ENCODE measurements around the gene OTOG.

The OTOG gene

GRCh38 chr11:17540807-17541206 is 6.3 kb upstream of the OTOG start:
- TF ChIP-seq, protein P1, sequence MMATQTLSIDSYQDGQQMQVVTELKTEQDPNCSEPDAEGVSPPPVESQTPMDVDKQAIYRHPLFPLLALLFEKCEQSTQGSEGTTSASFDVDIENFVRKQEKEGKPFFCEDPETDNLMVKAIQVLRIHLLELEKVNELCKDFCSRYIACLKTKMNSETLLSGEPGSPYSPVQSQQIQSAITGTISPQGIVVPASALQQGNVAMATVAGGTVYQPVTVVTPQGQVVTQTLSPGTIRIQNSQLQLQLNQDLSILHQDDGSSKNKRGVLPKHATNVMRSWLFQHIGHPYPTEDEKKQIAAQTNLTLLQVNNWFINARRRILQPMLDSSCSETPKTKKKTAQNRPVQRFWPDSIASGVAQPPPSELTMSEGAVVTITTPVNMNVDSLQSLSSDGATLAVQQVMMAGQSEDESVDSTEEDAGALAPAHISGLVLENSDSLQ (IDR thresholded peaks at IDR 0.05) = no peak
- TF ChIP-seq NFRKB (IDR thresholded peaks at IDR 0.05) = no peak
- TF ChIP-seq FOXK2 (IDR thresholded peaks at IDR 0.05) = no peak
- TF ChIP-seq FOXM1 (IDR thresholded peaks at IDR 0.05; ENCODE audit: borderline replicate concordance) = no peak
- no peak for TF ChIP-seq SP1 (IDR thresholded peaks at IDR 0.05)
- no peak for TF ChIP-seq ZNF384 (IDR thresholded peaks at IDR 0.05)
- POLR2A ChIA-PET = no interaction called here
- no peak for DNase-seq (ENCODE audit: extremely low spot score)
- CTCF ChIA-PET = interaction anchor here (1.4 kb wide), 1 partner anchor 13 kb away, joined by 6 read pairs; no protein-coding TSS in a partner anchor

GRCh38 chr11:17541330-17541885 is 5.7 kb upstream of the OTOG start:
- CTCF ChIA-PET = interaction anchor here (1.4 kb wide), 1 partner anchor 13 kb away, joined by 6 read pairs; no protein-coding TSS in a partner anchor
- no peak for TF ChIP-seq ARNT (IDR thresholded peaks at IDR 0.05)
- TF ChIP-seq ELF4 (IDR thresholded peaks at IDR 0.05) = no peak
- TF ChIP-seq NFRKB (IDR thresholded peaks at IDR 0.05) = no peak
- TF ChIP-seq HDGF (IDR thresholded peaks at IDR 0.05; ENCODE audit: borderline replicate concordance) = no peak
- no peak for TF ChIP-seq FOXA1 (IDR thresholded peaks at IDR 0.05)
- no peak for TF ChIP-seq LEF1 (IDR thresholded peaks at IDR 0.05; ENCODE audit: borderline replicate concordance)
- no peak for TF ChIP-seq SP1 (IDR thresholded peaks at IDR 0.05)
- TF ChIP-seq BHLHE40 (IDR thresholded peaks at IDR 0.05; ENCODE audit: borderline replicate concordance) = no peak
- TF ChIP-seq, protein P1 (IDR thresholded peaks at IDR 0.05) = no peak
- no peak for TF ChIP-seq FOXK2 (IDR thresholded peaks at IDR 0.05)
- TF ChIP-seq TARDBP (IDR thresholded peaks at IDR 0.05) = no peak
- no peak for TF ChIP-seq SUZ12 (IDR thresholded peaks at IDR 0.05)
- no peak for TF ChIP-seq L3MBTL2 (conservative IDR thresholded peaks at IDR 0.05)
- no peak for TF ChIP-seq CTBP1 (IDR thresholded peaks at IDR 0.05; ENCODE audit: borderline replicate concordance)
- no peak for TF ChIP-seq ZNF384 (IDR thresholded peaks at IDR 0.05)
- no peak for TF ChIP-seq FOXM1 (IDR thresholded peaks at IDR 0.05; ENCODE audit: borderline replicate concordance)
- POLR2A ChIA-PET = no interaction called here
- DNase-seq (ENCODE audit: extremely low spot score) = no peak

GRCh38 chr11:17542249-17542648 is 4.8 kb upstream of the OTOG start:
- POLR2A ChIA-PET = no interaction called here
- TF ChIP-seq L3MBTL2 (conservative IDR thresholded peaks at IDR 0.05) (no peak), LEF1 (IDR thresholded peaks at IDR 0.05; ENCODE audit: borderline replicate concordance) (no peak), NFRKB (IDR thresholded peaks at IDR 0.05) (no peak), FOXA1 (IDR thresholded peaks at IDR 0.05) (no peak), ARNT (IDR thresholded peaks at IDR 0.05) (no peak), ELF4 (IDR thresholded peaks at IDR 0.05) (no peak), HDGF (IDR thresholded peaks at IDR 0.05; ENCODE audit: borderline replicate concordance) (no peak), SUZ12 (IDR thresholded peaks at IDR 0.05) (no peak), ZNF384 (IDR thresholded peaks at IDR 0.05) (no peak), CTBP1 (IDR thresholded peaks at IDR 0.05; ENCODE audit: borderline replicate concordance) (no peak), BHLHE40 (IDR thresholded peaks at IDR 0.05; ENCODE audit: borderline replicate concordance) (no peak), FOXK2 (IDR thresholded peaks at IDR 0.05) (no peak), SP1 (IDR thresholded peaks at IDR 0.05) (no peak), TARDBP (IDR thresholded peaks at IDR 0.05) (no peak), FOXM1 (IDR thresholded peaks at IDR 0.05; ENCODE audit: borderline replicate concordance) (no peak)
- TF ChIP-seq, protein P1 (IDR thresholded peaks at IDR 0.05) = no peak
- CTCF ChIA-PET = interaction anchor here (1.4 kb wide), 1 partner anchor 14 kb away, joined by 6 read pairs; no protein-coding TSS in a partner anchor
- DNase-seq (ENCODE audit: extremely low spot score) = no peak

GRCh38 chr11:17543041-17543440 is 4.0 kb upstream of the OTOG start:
- ChIA-PET CTCF (interaction anchor here (1.6 kb wide), 1 partner anchor 15 kb away, joined by 9 read pairs; no protein-coding TSS in a partner anchor), POLR2A (interaction anchor here (1.1 kb wide), 1 partner anchor 8 kb away, joined by 3 read pairs; no protein-coding TSS in a partner anchor)
- no peak for DNase-seq (ENCODE audit: extremely low spot score)
- no peak for TF ChIP-seq SUZ12 (IDR thresholded peaks at IDR 0.05)
- TF ChIP-seq FOXK2 (IDR thresholded peaks at IDR 0.05) = no peak
- TF ChIP-seq, protein P1 (IDR thresholded peaks at IDR 0.05) = no peak
- no peak for TF ChIP-seq SP1 (IDR thresholded peaks at IDR 0.05)
- TF ChIP-seq NFRKB (IDR thresholded peaks at IDR 0.05) = no peak
- TF ChIP-seq HDGF (IDR thresholded peaks at IDR 0.05; ENCODE audit: borderline replicate concordance) = no peak
- TF ChIP-seq L3MBTL2 (conservative IDR thresholded peaks at IDR 0.05) = no peak
- TF ChIP-seq CTBP1 (IDR thresholded peaks at IDR 0.05; ENCODE audit: borderline replicate concordance) = no peak
- no peak for TF ChIP-seq FOXA1 (IDR thresholded peaks at IDR 0.05)
- no peak for TF ChIP-seq ARNT (IDR thresholded peaks at IDR 0.05)
- TF ChIP-seq TARDBP (IDR thresholded peaks at IDR 0.05) = no peak
- TF ChIP-seq ZNF384 (IDR thresholded peaks at IDR 0.05) = no peak
- no peak for TF ChIP-seq BHLHE40 (IDR thresholded peaks at IDR 0.05; ENCODE audit: borderline replicate concordance)

GRCh38 chr11:17543574-17544180 is 3.4 kb upstream of the OTOG start:
- POLR2A ChIA-PET = interaction anchor here (1.1 kb wide), 1 partner anchor 9 kb away, joined by 3 read pairs; no protein-coding TSS in a partner anchor
- no peak for TF ChIP-seq BHLHE40 (IDR thresholded peaks at IDR 0.05; ENCODE audit: borderline replicate concordance)
- TF ChIP-seq SUZ12 (IDR thresholded peaks at IDR 0.05) = no peak
- TF ChIP-seq, protein P1 (IDR thresholded peaks at IDR 0.05) = no peak
- TF ChIP-seq L3MBTL2 (conservative IDR thresholded peaks at IDR 0.05) = no peak
- TF ChIP-seq TARDBP (IDR thresholded peaks at IDR 0.05) = no peak
- no peak for TF ChIP-seq SP1 (IDR thresholded peaks at IDR 0.05)
- no peak for TF ChIP-seq CTBP1 (IDR thresholded peaks at IDR 0.05; ENCODE audit: borderline replicate concordance)
- no peak for TF ChIP-seq NFRKB (IDR thresholded peaks at IDR 0.05)
- no peak for TF ChIP-seq FOXM1 (IDR thresholded peaks at IDR 0.05; ENCODE audit: borderline replicate concordance)
- TF ChIP-seq FOXA1 (IDR thresholded peaks at IDR 0.05) = no peak
- CTCF ChIA-PET = interaction anchor here (1.6 kb wide), 1 partner anchor 16 kb away, joined by 9 read pairs; no protein-coding TSS in a partner anchor
- no peak for DNase-seq (ENCODE audit: extremely low spot score)

Measured in HEK293T (cell line).